GM10266 (cell line): Measurements from ENCODE around the gene TRIM52.

Experiments used
- DNase-seq: peaks from one replicate; pipeline ENCODE4 v3.0.0; 2012; ENCODE audit errors: extremely low spot score
- CTCF ChIP-seq: IDR thresholded peaks from 2 replicates; pipeline ENCODE4 v1.5.1; 2012; ENCODE audit warnings: mild to moderate bottlenecking, low read depth; ENCODE audit not compliant: control insufficient read depth, insufficient read depth; ENCODE audit errors: missing control alignments

TRIM52 gene

GRCh38 chr5:181259974-181260719, 796 bp downstream of the TRIM52 start:
- no peak for TF ChIP-seq CTCF
- no peak for DNase-seq

GRCh38 chr5:181259283-181259682, 1.7 kb downstream of the TRIM52 start:
- DNase-seq = no peak
- TF ChIP-seq CTCF = no peak

- no peak for TF ChIP-seq CTCF
These were observed 2.4 kb downstream of the TRIM52 start for GRCh38 chr5:181258576-181258975.

GRCh38 chr5:181255836-181256578, 4.9 kb downstream of the TRIM52 start:
- no peak for DNase-seq
- no peak for TF ChIP-seq CTCF

More at GRCh38 chr5:181258576-181258975, 2.4 kb downstream of the TRIM52 start:
- DNase-seq = no peak

- no peak for DNase-seq
- TF ChIP-seq CTCF = no peak
These were observed 5.7 kb downstream of the TRIM52 start for GRCh38 chr5:181255276-181255675.

GRCh38 chr5:181248277-181248676, 12.7 kb downstream of the TRIM52 start:
- peak; percentile 3 for TF ChIP-seq CTCF
- no peak for DNase-seq

GRCh38 chr5:181246276-181247049, 14.5 kb downstream of the TRIM52 start:
- peak; percentile 87 for DNase-seq
- no peak for TF ChIP-seq CTCF
